Right kidney (tissue), 1 donor: Measurements from ENCODE around the gene TPPP2.
A peak's percentile ranks its signal among the peaks of the same experiment; 100 is the strongest.

Source experiments
- DNase-seq: peaks from one replicate; pipeline ENCODE4 v3.0.0-alpha.2; 2016

TPPP2 gene

DNA sequence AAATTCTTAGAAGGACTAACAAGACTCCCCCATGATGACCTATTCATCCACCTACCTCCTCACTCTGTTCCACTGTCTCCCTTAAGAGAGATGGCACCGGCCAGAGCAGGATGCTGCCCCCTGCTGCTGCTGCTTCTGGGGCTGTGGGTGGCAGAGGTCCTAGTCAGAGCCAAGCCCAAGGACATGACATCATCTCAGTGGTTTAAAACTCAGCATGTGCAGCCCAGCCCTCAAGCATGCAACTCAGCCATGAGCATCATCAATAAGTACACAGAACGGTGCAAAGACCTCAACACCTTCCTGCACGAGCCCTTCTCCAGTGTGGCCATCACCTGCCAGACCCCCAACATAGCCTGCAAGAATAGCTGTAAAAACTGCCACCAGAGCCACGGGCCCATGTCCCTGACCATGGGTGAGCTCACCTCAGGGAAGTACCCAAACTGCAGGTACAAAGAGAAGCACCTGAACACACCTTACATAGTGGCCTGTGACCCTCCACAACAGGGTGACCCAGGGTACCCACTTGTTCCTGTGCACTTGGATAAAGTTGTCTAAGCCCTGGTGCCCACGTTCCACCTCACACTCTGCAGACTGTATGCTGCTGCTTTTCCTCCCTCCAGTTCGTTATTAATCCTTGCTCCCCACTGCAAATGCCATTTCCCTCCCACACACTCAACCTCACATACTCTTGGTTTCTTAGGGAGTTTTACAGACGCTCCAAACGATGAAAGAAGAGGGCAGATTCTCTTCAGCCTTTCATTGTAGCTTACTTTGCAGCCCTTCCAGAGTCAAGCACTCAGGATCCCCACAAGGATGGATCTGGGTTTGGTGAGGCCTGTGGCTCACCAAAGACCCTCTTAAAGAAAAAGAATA is 28.0 kb downstream of the TPPP2 start, which contains the start of gene RNASE8:
Gene RNASE8 (plus strand): TSS at position 20 of the 873 bp plus-strand sequence. CDS start 71 bp downstream, at position 91.
- DNase-seq = no peak

- no peak for DNase-seq
Measured at GRCh38 chr14:21058903-21059302, 28.9 kb downstream of the TPPP2 start.

- DNase-seq = no peak
Measured at GRCh38 chr14:21059842-21060613, 30.0 kb downstream of the TPPP2 start.

GRCh38 chr14:21060614-21061346 is 30.8 kb downstream of the TPPP2 start:
- no peak for DNase-seq

DNA sequence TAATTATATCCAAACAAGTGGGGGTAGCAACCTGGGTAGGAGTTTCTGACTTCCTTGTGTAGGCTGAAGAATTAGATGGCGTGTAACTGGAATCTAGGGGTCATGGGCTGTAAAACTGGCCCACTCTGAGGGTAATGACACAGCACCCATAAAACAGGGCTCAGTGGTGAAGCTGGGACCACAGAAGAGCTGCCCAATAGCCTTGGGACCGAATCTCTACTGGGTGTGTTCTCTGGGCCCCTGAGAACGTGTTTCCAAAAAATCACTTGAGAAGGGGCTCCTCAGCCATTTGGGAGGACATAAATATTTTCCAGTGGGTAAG is 31.3 kb downstream of the TPPP2 start:
- DNase-seq = no peak

GRCh38 chr14:21063479-21063878 is 33.5 kb downstream of the TPPP2 start:
- DNase-seq = no peak

- DNase-seq = no peak
Measured at GRCh38 chr14:21066882-21067502, 37.0 kb downstream of the TPPP2 start.

DNA sequence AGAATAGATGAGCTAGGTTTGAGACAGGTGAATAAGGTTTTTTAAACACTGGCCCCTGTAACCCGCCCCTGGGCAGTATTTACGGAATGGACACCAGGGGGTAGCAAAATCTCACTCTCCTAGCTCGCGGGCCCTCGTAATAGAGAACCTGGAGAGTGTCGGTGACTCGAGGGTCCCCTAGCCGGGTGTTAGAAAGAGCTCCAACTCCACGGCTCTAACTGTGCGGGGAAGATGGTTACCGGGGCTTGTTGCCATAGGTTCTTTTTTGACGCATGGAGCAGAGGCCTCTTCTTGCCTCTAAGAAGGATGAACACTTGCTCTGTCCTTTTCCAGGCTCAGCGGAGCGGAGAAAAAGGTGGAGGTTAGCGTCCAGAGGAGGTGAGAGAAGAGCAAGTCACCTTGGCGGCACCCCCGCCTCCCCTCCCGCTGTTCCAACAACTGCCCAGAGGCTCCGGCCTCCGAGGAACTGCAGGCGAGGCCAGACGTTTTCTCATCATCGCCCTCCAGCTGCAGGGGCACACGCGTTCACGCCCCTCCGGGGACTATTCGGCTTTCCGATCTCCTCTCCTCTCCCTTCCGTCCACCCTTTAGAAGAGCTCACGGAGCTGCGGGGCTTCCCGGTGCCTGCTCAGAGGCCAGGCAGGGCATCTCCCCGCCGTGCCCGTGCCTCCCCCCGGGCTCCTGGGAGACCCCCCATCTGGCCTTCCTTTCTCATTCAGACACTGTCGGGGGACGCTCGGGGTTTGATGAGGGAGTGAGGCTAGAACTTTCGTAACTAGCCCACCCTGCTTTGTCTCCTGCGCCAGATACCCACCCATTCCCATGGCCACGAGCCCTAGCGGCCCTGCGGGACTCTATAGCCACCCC is 38.7 kb downstream of the TPPP2 start:
- DNase-seq = peak; percentile 76

- DNase-seq = peak; percentile 85
Measured at GRCh38 chr14:21069388-21070082, 39.5 kb downstream of the TPPP2 start.

- peak; percentile 87 for DNase-seq
Measured at GRCh38 chr14:21070083-21070609, 40.1 kb downstream of the TPPP2 start, which contains the start of gene ARHGEF40. ARHGEF40 (plus strand) TSS chr14:21070304; CDS start chr14:21070397, 93 bp downstream.

DNA sequence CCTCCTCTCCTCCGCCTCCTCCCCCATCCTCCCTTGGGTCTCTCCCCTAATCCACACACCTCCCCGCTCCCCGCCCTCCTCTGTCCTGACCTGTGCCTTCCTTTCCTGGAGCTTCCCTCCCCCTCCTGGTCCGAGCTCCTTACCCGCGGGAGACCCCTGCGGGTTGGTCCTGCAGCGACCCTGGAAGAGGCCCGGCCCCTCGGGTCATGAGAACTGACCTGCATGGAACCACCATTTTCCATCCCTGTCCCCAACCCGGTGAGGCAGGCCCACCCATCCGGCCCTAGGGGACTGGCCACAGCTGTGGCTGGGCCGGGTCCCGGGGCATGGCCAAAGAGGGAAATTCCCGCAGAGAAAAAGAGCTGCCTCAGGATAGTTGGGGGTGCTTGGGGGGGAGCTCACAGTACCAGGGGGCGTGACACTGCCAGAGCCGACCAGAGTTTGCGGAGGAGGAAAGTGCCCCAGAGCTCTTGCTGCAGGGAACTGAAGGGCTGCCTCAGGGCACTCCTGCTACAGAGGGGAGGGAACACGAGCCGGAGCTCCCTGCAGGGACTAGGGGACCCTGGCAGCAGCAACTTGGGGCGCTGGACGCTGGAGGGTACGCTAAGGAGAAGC is 40.7 kb downstream of the TPPP2 start:
- DNase-seq = peak; percentile 89

DNA sequence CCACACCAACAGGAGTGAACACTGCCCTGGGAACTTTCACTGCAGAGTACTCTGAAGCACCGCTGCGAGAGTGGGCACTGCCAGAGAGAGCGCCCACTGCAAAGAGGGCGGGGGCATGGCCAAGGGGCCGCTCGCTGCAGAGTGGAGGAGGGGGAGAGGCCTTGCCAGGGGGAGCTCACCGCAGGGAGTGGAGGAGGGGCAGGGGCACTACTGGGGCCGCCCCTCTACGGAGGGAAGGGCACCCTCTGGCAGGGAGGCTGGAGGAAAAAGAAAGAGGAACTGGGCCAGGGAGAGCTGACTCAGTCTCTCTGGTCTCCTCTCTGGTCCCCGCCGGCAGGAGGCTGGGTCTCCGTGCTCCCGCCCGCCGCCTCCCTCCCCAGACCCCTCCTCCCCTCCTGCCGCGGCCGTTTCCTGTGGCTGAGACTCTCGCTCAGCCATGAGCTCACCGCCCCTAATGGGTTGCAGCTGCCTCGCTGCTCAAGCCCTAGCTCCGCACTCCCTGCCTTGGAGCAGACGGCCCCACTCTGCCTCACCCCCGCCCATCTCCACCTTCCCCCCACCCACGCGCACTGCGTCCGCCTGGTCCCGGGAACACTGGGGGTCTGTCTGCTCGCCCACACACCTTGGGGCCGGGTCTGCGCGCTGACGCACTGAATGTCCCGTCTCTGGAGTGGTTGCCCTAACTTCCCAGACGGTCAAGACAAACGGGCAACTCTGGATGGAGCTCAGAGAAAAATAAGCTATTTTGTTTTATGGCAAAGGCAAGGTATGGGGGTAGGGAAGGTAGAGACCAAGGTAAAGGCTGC is 41.4 kb downstream of the TPPP2 start:
- no peak for DNase-seq

- peak; percentile 63 for DNase-seq
Measured at GRCh38 chr14:21072031-21072473, 42.0 kb downstream of the TPPP2 start.

DNA sequence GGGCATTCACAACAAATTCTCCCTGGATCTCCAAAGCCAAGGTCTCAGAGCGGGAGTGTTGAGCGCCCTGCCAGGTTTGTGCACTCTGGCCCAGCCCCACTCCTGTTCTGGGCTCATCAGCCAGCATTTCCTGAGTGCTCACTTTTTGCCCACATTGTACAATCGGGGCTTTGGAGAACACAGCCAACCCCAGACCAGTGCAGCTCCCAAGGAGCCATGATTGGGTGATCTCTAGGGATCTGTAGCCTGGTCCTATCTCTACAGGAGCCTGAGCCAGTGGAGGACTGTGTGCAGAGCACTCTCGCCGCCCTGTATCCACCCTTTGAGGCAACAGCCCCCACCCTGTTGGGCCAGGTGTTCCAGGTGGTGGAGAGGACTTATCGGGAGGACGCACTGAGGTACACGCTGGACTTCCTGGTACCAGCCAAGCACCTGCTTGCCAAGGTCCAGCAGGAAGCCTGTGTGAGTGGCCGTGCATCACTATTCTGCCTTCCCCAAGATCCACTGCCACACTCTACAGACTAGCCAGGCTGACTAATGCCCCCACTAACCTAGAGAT is 42.8 kb downstream of the TPPP2 start:
- no peak for DNase-seq

DNA sequence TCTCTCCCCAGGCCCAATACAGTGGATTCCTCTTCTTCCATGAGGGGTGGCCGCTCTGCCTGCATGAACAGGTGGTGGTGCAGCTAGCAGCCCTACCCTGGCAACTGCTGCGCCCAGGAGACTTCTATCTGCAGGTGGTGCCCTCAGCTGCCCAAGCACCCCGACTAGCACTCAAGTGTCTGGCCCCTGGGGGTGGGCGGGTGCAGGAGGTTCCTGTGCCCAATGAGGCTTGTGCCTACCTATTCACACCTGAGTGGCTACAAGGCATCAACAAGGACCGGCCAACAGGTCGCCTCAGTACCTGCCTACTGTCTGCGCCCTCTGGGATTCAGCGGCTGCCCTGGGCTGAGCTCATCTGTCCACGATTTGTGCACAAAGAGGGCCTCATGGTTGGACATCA is 43.9 kb downstream of the TPPP2 start:
- DNase-seq = no peak

DNA sequence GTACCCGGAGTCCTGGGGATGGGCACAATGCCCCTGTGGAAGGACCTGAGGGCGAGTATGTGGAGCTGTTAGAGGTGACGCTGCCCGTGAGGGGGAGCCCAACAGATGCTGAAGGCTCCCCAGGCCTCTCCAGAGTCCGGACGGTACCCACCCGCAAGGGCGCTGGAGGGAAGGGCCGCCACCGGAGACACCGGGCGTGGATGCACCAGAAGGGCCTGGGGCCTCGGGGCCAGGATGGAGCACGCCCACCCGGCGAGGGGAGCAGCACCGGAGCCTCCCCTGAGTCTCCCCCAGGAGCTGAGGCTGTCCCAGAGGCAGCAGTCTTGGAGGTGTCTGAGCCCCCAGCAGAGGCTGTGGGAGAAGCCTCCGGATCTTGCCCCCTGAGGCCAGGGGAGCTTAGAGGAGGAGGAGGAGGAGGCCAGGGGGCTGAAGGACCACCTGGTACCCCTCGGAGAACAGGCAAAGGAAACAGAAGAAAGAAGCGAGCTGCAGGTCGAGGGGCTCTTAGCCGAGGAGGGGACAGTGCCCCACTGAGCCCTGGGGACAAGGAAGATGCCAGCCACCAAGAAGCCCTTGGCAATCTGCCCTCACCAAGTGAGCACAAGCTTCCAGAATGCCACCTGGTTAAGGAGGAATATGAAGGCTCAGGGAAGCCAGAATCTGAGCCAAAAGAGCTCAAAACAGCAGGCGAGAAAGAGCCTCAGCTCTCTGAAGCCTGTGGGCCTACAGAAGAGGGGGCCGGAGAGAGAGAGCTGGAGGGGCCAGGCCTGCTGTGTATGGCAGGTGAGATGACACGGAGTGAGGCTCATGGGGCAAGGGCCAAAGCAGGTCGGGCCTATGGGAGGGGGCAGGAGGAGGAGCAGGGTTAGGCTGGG is 44.6 kb downstream of the TPPP2 start:
- no peak for DNase-seq

DNA sequence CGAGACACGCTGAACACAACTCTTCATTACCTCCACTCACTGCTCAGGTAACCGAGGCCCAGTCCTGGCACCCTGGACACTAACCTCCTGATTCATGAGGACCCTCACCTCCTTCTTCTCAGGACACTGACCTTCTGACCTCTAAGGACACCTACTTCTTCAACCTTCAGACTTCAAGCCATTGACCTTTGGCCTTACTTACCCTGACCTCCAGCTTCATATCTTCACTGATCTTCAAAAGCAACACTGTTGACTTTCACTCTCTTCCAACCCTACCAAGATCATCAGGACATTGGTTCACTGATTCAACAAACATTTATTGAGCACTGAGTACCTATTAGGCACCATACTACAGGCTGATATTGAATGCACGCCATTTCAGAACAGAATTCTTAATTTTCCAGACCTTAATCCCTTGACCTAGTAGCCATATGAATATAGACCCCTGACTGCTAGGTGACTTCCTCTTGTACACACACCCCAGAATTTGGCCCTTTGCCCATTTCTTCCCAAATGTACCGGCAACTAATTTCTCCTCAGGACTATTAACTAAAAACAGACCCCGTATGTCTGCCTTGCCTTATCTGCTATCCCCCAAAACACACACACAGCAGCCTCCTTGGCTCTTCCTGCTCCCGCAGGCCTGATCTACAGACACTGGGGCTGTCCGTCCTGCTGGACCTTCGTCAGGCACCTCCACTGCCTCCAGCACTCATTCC is 45.9 kb downstream of the TPPP2 start:
- no peak for DNase-seq
